H9 (cell line): ENCODE measurements around the gene USP47. TPM values are rescaled to one million over a fixed set of nuclear protein-coding genes. Genes with fewer than 3 reads are reported as not detected.

Experiments
- DNase-seq: peaks from one replicate; pipeline ENCODE4 v3.0.0-alpha.2; 2017
- H2AFZ ChIP-seq: one replicate; pipeline ENCODE4 v1.6.1; 2013; ENCODE audit warnings: mild to moderate bottlenecking, low read length, control low read depth, moderate library complexity
- H2AK5ac ChIP-seq: 2 replicates; pipeline ENCODE4 v1.6.1; 2013; ENCODE audit warnings: low read length, control low read depth, mixed read lengths; ENCODE audit not compliant: insufficient read length
- H2BK120ac ChIP-seq: one replicate; pipeline ENCODE4 v1.6.1; 2013; ENCODE audit warnings: low read depth, mild to moderate bottlenecking, low read length, control low read depth, inconsistent platforms; ENCODE audit not compliant: poor library complexity, severe bottlenecking
- H2BK12ac ChIP-seq: 2 replicates; pipeline ENCODE4 v1.6.1; 2013; ENCODE audit warnings: low read length, control low read depth, mixed read lengths, low read depth; ENCODE audit not compliant: insufficient read length
- H2BK15ac ChIP-seq: 2 replicates; pipeline ENCODE4 v1.6.1; 2013; ENCODE audit warnings: low read depth, low read length, control low read depth
- H2BK20ac ChIP-seq: one replicate; pipeline ENCODE4 v1.6.1; 2013; ENCODE audit warnings: low read depth, mild to moderate bottlenecking, low read length, control low read depth, inconsistent platforms; ENCODE audit not compliant: poor library complexity, severe bottlenecking
- H2BK5ac ChIP-seq: 2 replicates; pipeline ENCODE4 v1.6.1; 2013; ENCODE audit warnings: low read length, control low read depth, mixed read lengths; ENCODE audit not compliant: insufficient read length
- H3K14ac ChIP-seq: 2 replicates; pipeline ENCODE4 v1.6.1; 2013; ENCODE audit warnings: low read length, control low read depth; ENCODE audit not compliant: insufficient read depth
- H3K18ac ChIP-seq: 2 replicates; pipeline ENCODE4 v1.6.1; 2013; ENCODE audit warnings: low read depth, mild to moderate bottlenecking, mixed read lengths, low read length, control low read depth; ENCODE audit not compliant: insufficient read length
- H3K23ac ChIP-seq: 2 replicates; pipeline ENCODE4 v1.6.1; 2013; ENCODE audit warnings: low read length, control low read depth, mixed read lengths, low read depth; ENCODE audit not compliant: insufficient read length
- H3K23me2 ChIP-seq: 2 replicates; pipeline ENCODE4 v1.6.1; 2013; ENCODE audit warnings: low read depth, mild to moderate bottlenecking, mixed read lengths, low read length, control low read depth; ENCODE audit not compliant: insufficient read length, poor library complexity, severe bottlenecking
- H3K27ac ChIP-seq: 2 replicates; pipeline ENCODE4 v1.5.1; 2013; ENCODE audit warnings: low read length, control low read depth, mixed read lengths, low read depth; ENCODE audit not compliant: insufficient read length
- H3K27me3 ChIP-seq: 2 replicates; pipeline ENCODE4 v1.6.1; 2013; ENCODE audit warnings: low read length, control low read depth, inconsistent platforms; ENCODE audit not compliant: insufficient read depth
- H3K4ac ChIP-seq: 2 replicates; pipeline ENCODE4 v1.6.1; 2013; ENCODE audit warnings: low read depth, mild to moderate bottlenecking, control low read depth, inconsistent platforms, low read length, moderate library complexity
- H3K4me1 ChIP-seq: 2 replicates; pipeline ENCODE4 v1.6.1; 2013; ENCODE audit warnings: low read length, control low read depth, inconsistent platforms; ENCODE audit not compliant: insufficient read depth
- H3K4me2 ChIP-seq: 2 replicates; pipeline ENCODE4 v1.6.1; 2013; ENCODE audit warnings: low read length, control low read depth, mixed read lengths; ENCODE audit not compliant: insufficient read length, insufficient read depth
- H3K56ac ChIP-seq: 2 replicates; pipeline ENCODE4 v1.6.1; 2013; ENCODE audit warnings: low read depth, mild to moderate bottlenecking, mixed read lengths, low read length, control low read depth; ENCODE audit not compliant: insufficient read length
- H3K79me1 ChIP-seq: 2 replicates; pipeline ENCODE4 v1.6.1; 2013; ENCODE audit warnings: low read depth, mild to moderate bottlenecking, moderate library complexity, low read length, control low read depth, inconsistent platforms; ENCODE audit not compliant: insufficient read depth, poor library complexity, severe bottlenecking
- H3K79me2 ChIP-seq: 2 replicates; pipeline ENCODE4 v1.6.1; 2013; ENCODE audit warnings: low read length, control low read depth, inconsistent platforms; ENCODE audit not compliant: insufficient read depth
- H3K9ac ChIP-seq: 2 replicates; pipeline ENCODE4 v1.6.1; 2013; ENCODE audit warnings: low read length, control low read depth, mixed read lengths; ENCODE audit not compliant: insufficient read length; ENCODE audit errors: extremely low read depth
- H3K9me3 ChIP-seq: one replicate; pipeline ENCODE4 v1.6.1; 2013; ENCODE audit warnings: low read depth, low read length, inconsistent platforms; ENCODE audit not compliant: control insufficient read depth
- H3T11ph ChIP-seq: one replicate; pipeline ENCODE4 v1.6.1; 2013; ENCODE audit warnings: mild to moderate bottlenecking, low read length, control low read depth, inconsistent platforms
- H4K20me1 ChIP-seq: one replicate; pipeline ENCODE4 v1.6.1; 2013; ENCODE audit not compliant: control insufficient read depth, insufficient read length, insufficient read depth
- H4K5ac ChIP-seq: 2 replicates; pipeline ENCODE4 v1.6.1; 2013; ENCODE audit warnings: low read depth, mild to moderate bottlenecking, mixed read lengths, low read length, control low read depth; ENCODE audit not compliant: insufficient read length
- H4K8ac ChIP-seq: replicated peaks from 2 replicates; pipeline ENCODE4 v1.6.1; 2013; ENCODE audit warnings: low read length, control low read depth, mixed read lengths, low read depth; ENCODE audit not compliant: insufficient read length
- H4K91ac ChIP-seq: 2 replicates; pipeline ENCODE4 v1.6.1; 2013; ENCODE audit warnings: low read depth, mild to moderate bottlenecking, moderate library complexity, mixed read lengths, low read length, control low read depth; ENCODE audit not compliant: insufficient read length
- H3K27ac Mint-ChIP-seq, 3 experiments: 2 replicates in 2 of 3; 3 replicates in 1 of 3; pipeline ENCODE4 v1.8.0; 2020 to 2021; ENCODE audit warnings: mixed read lengths in 3 of 3, mild to moderate bottlenecking in 1 of 3, moderate library complexity in 1 of 3
- H3K27me3 Mint-ChIP-seq: 2 replicates; pipeline ENCODE4 v1.8.0; 2021; ENCODE audit warnings: low read depth, mild to moderate bottlenecking, moderate library complexity, mixed read lengths
- H3K36me3 Mint-ChIP-seq, 3 experiments: 2 replicates in 2 of 3; 3 replicates in 1 of 3; pipeline ENCODE4 v1.8.0; 2020 to 2021; ENCODE audit warnings: low read depth in 3 of 3, mixed read lengths in 3 of 3; ENCODE audit not compliant: insufficient read depth in 1 of 3
- H3K4me1 Mint-ChIP-seq, 2 experiments: 2 replicates each; pipeline ENCODE4 v1.8.0; 2020; ENCODE audit warnings: mixed read lengths in 2 of 2
- H3K4me3 Mint-ChIP-seq, 2 experiments: 2 replicates in 1 of 2; 3 replicates in 1 of 2; pipeline ENCODE4 v1.8.0; 2020 to 2021; ENCODE audit warnings: mild to moderate bottlenecking in 2 of 2, mixed read lengths in 2 of 2, moderate library complexity in 1 of 2
- H3K9me3 Mint-ChIP-seq, 2 experiments: 2 replicates in 1 of 2; 3 replicates in 1 of 2; pipeline ENCODE4 v1.8.0; 2020; ENCODE audit warnings: mild to moderate bottlenecking in 2 of 2, mixed read lengths in 2 of 2, moderate library complexity in 1 of 2
- CTCF ChIP-seq: fragments of 200-600 bp; sonication (generic); conservative IDR thresholded peaks from 3 replicates; pipeline ENCODE4 v1.8.0; 2021; ENCODE audit warnings: antibody characterized with exemption, mild to moderate bottlenecking
- WGBS: extraction: QIAGEN DNeasy Blood & Tissue Kit; methylation state at CpG from one replicate; pipeline ENCODE4 v1.1.7; 2013; ENCODE audit warnings: missing lambda C conversion rate, low lambda C conversion rate, mixed read lengths; ENCODE audit not compliant: insufficient read length; ENCODE audit errors: extremely low coverage; 5-methylcytosine and 5-hydroxymethylcytosine counted together
- total RNA-seq: library from RNA; stranded (reverse); gene quantifications from 2 replicates; pipeline ENCODE4 v1.2.1, GENCODE V29; 2021

Gene USP47
- total RNA-seq, 1 experiment from 2014 or later = 26.7 TPM

GRCh38 chr11:11884351-11884750, 42.6 kb downstream of the USP47 start:
- Histone ChIP-seq H4K20me1 (no peaks in the 10 kb centered on the region), H2AFZ (no peak overlapping the region), H3K23ac (no peak overlapping the region), H3K9me3 (no peaks in the 10 kb centered on the region), H3K56ac (no peak overlapping the region), H4K5ac (no peak overlapping the region), H3K4me2 (no peak overlapping the region), H2BK120ac (no peak overlapping the region), H3K4me1 (no peaks in the 10 kb centered on the region), H3K79me1 (no peaks in the 10 kb centered on the region), H3K14ac (no peak overlapping the region), H3K27me3 (no peaks in the 10 kb centered on the region), H3K9ac (no peak overlapping the region), H2AK5ac (no peak overlapping the region), H4K91ac (no peak overlapping the region), H3K4ac (no peak overlapping the region), H2BK15ac (no peak overlapping the region), H3K27ac (no peak overlapping the region), H3K23me2 (no peaks in the 10 kb centered on the region), H3K79me2 (no peaks in the 10 kb centered on the region), H2BK12ac (no peak overlapping the region), H3T11ph (no peak overlapping the region), H4K8ac (no peak overlapping the region), H3K18ac (no peak overlapping the region), H2BK20ac (no peak overlapping the region), H2BK5ac (no peak overlapping the region)
- Mint-ChIP-seq H3K9me3 (no peaks in the 10 kb centered on the region), H3K27ac (no peak overlapping the region), H3K27me3 (no peaks in the 10 kb centered on the region), H3K36me3 (peaks cover 23 to 41% (median 36%) of the 10 kb centered on the region in 3 experiments), H3K4me3 (no peak overlapping the region), H3K4me1 (no peaks in the 10 kb centered on the region)
- TF ChIP-seq CTCF = no peak
- no CpG with 5 or more reads among the region's 2 CpGs for WGBS
- DNase-seq = no peak
